ENCODE results near the gene LIPA.
"Not testable (repeated sequence)": the region's sequence is repeated elsewhere in the genome, so short reads cannot be mapped to it uniquely, and the experiment has no call there.

The LIPA gene

GRCh38 chr10:89251409-89252224 is at the start of gene LIPA:
TSS of gene LIPA (minus strand) at chr10:89251775. CDS start at chr10:89247648, 4,127 bp downstream.
- H3K9ac ChIP-seq (ENCODE audit: low read length), result peak within 1 kb of the TSS; percentile 18
- H3K36me3 ChIP-seq (ENCODE audit: control insufficient read depth, low read depth, low read length), result no peaks in the 10 kb centered on the region
- H3K4me1 ChIP-seq (ENCODE audit: control insufficient read depth, low read depth, low read length), result no peaks in the 10 kb centered on the region
- peaks cover 7% of the 10 kb centered on the region for H3K27me3 ChIP-seq (ENCODE audit: control insufficient read depth, insufficient read depth, low read length)
- peak within 1 kb of the TSS; percentile 72 for H3K4me3 ChIP-seq (ENCODE audit: low read length)
- no peaks in the 10 kb centered on the region for H3K9me3 ChIP-seq (ENCODE audit: control insufficient read depth, low read depth, low read length)
- no peak within 1 kb of the TSS for H3K27ac ChIP-seq (ENCODE audit: low read length)

- H3K9ac ChIP-seq (ENCODE audit: low read length), result no peak overlapping the region
- H3K36me3 ChIP-seq (ENCODE audit: control insufficient read depth, low read depth, low read length), result no peaks in the 10 kb centered on the region
- peaks cover 10% of the 10 kb centered on the region for H3K4me1 ChIP-seq (ENCODE audit: control insufficient read depth, low read depth, low read length)
- no peaks in the 10 kb centered on the region for H3K27me3 ChIP-seq (ENCODE audit: control insufficient read depth, insufficient read depth, low read length)
- H3K9me3 ChIP-seq (ENCODE audit: control insufficient read depth, low read depth, low read length), result no peaks in the 10 kb centered on the region
- H3K27ac ChIP-seq (ENCODE audit: low read length), result no peak overlapping the region
- no peak overlapping the region for H3K4me3 ChIP-seq (ENCODE audit: low read length)
Measured at GRCh38 chr10:89301232-89301631, 49.7 kb upstream of the LIPA start.

DNA sequence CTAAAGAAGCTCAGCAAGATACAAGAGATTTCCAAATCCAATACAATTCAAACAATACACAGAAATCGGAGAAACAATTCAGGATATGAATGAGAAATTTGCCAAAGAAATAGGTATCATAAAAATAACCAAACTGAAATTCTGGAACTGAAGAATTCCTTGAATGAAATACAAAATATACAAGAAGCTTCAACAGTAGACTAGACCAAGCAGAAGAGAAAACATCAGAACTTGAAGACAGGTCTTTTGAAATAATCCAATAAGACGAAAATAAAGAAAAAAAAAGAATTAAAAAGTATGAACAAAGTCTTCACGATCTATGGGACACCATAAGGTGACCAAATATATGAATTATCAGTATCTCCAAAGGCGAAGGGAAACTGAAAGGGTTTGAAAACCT is 47.5 kb upstream of the LIPA start:
- H3K9me3 ChIP-seq (ENCODE audit: control insufficient read depth, low read depth, low read length), result no peaks in the 10 kb centered on the region
- no peak overlapping the region for H3K4me3 ChIP-seq (ENCODE audit: low read length)
- peaks cover 10% of the 10 kb centered on the region for H3K4me1 ChIP-seq (ENCODE audit: control insufficient read depth, low read depth, low read length)
- H3K9ac ChIP-seq (ENCODE audit: low read length), result no peak overlapping the region
- no peak overlapping the region for H3K27ac ChIP-seq (ENCODE audit: low read length)
- no peaks in the 10 kb centered on the region for H3K27me3 ChIP-seq (ENCODE audit: control insufficient read depth, insufficient read depth, low read length)
- H3K36me3 ChIP-seq (ENCODE audit: control insufficient read depth, low read depth, low read length), result no peaks in the 10 kb centered on the region

- Histone ChIP-seq H3K27ac (ENCODE audit: low read length) (no peak overlapping the region), H3K4me1 (ENCODE audit: control insufficient read depth, low read depth, low read length) (peaks cover 10% of the 10 kb centered on the region), H3K36me3 (ENCODE audit: control insufficient read depth, low read depth, low read length) (no peaks in the 10 kb centered on the region), H3K9me3 (ENCODE audit: control insufficient read depth, low read depth, low read length) (no peaks in the 10 kb centered on the region), H3K9ac (ENCODE audit: low read length) (no peak overlapping the region), H3K27me3 (ENCODE audit: control insufficient read depth, insufficient read depth, low read length) (no peaks in the 10 kb centered on the region), H3K4me3 (ENCODE audit: low read length) (no peak overlapping the region)
Measured at GRCh38 chr10:89297791-89298190, 46.2 kb upstream of the LIPA start.

- Histone ChIP-seq H3K9ac (ENCODE audit: low read length) (no peak overlapping the region), H3K9me3 (ENCODE audit: control insufficient read depth, low read depth, low read length) (no peaks in the 10 kb centered on the region), H3K27ac (ENCODE audit: low read length) (no peak overlapping the region), H3K4me3 (ENCODE audit: low read length) (no peak overlapping the region), H3K27me3 (ENCODE audit: control insufficient read depth, insufficient read depth, low read length) (no peaks in the 10 kb centered on the region), H3K4me1 (ENCODE audit: control insufficient read depth, low read depth, low read length) (peaks cover 10% of the 10 kb centered on the region), H3K36me3 (ENCODE audit: control insufficient read depth, low read depth, low read length) (no peaks in the 10 kb centered on the region)
Measured at GRCh38 chr10:89297356-89297755, 45.8 kb upstream of the LIPA start.

GRCh38 chr10:89296220-89296648 is 44.7 kb upstream of the LIPA start:
- no peaks in the 10 kb centered on the region for H3K36me3 ChIP-seq (ENCODE audit: control insufficient read depth, low read depth, low read length)
- H3K9me3 ChIP-seq (ENCODE audit: control insufficient read depth, low read depth, low read length), result no peaks in the 10 kb centered on the region
- H3K4me3 ChIP-seq (ENCODE audit: low read length), result no peak overlapping the region
- peaks cover 1% of the 10 kb centered on the region for H3K4me1 ChIP-seq (ENCODE audit: control insufficient read depth, low read depth, low read length)
- no peak overlapping the region for H3K27ac ChIP-seq (ENCODE audit: low read length)
- H3K9ac ChIP-seq (ENCODE audit: low read length), result no peak overlapping the region
- H3K27me3 ChIP-seq (ENCODE audit: control insufficient read depth, insufficient read depth, low read length), result no peaks in the 10 kb centered on the region

- H3K36me3 ChIP-seq (ENCODE audit: control insufficient read depth, low read depth, low read length), result no peaks in the 10 kb centered on the region
- no peak overlapping the region for H3K9ac ChIP-seq (ENCODE audit: low read length)
- H3K27me3 ChIP-seq (ENCODE audit: control insufficient read depth, insufficient read depth, low read length), result no peaks in the 10 kb centered on the region
- H3K9me3 ChIP-seq (ENCODE audit: control insufficient read depth, low read depth, low read length), result no peaks in the 10 kb centered on the region
- H3K4me1 ChIP-seq (ENCODE audit: control insufficient read depth, low read depth, low read length), result no peaks in the 10 kb centered on the region
- H3K4me3 ChIP-seq (ENCODE audit: low read length), result no peak overlapping the region
- H3K27ac ChIP-seq (ENCODE audit: low read length), result no peak overlapping the region
Measured at GRCh38 chr10:89295597-89295996, 44.0 kb upstream of the LIPA start.

- no peak overlapping the region for H3K9ac ChIP-seq (ENCODE audit: low read length)
- H3K4me3 ChIP-seq (ENCODE audit: low read length), result no peak overlapping the region
- no peaks in the 10 kb centered on the region for H3K4me1 ChIP-seq (ENCODE audit: control insufficient read depth, low read depth, low read length)
- H3K36me3 ChIP-seq (ENCODE audit: control insufficient read depth, low read depth, low read length), result no peaks in the 10 kb centered on the region
- H3K27me3 ChIP-seq (ENCODE audit: control insufficient read depth, insufficient read depth, low read length), result no peaks in the 10 kb centered on the region
- no peaks in the 10 kb centered on the region for H3K9me3 ChIP-seq (ENCODE audit: control insufficient read depth, low read depth, low read length)
- H3K27ac ChIP-seq (ENCODE audit: low read length), result no peak overlapping the region
Measured at GRCh38 chr10:89294721-89295239, 43.2 kb upstream of the LIPA start.

DNA sequence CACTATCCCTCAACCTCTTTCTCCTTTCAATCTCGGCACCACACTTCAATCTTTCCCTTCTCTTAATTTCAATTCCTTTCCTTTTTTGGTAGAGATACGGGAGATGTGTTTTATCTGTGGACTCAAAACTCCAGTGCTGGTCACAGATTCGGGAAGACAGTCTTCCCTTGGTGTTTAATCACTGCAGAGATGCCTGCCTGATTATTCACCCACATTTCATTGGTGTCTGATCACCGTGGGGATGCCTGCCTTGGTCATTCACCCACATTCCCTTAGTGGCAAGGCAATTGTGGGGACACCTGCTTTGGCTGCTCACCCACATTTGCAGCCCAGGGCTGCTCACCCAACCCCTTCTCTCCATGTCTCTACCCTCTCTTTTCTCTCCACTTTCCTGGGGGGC is 33.7 kb upstream of the LIPA start:
- not testable (repeated sequence) for H3K27me3 ChIP-seq (ENCODE audit: control insufficient read depth, insufficient read depth, low read length); H3K9me3 ChIP-seq (ENCODE audit: control insufficient read depth, low read depth, low read length); H3K27ac ChIP-seq (ENCODE audit: low read length); H3K9ac ChIP-seq (ENCODE audit: low read length); H3K4me3 ChIP-seq (ENCODE audit: low read length); H3K36me3 ChIP-seq (ENCODE audit: control insufficient read depth, low read depth, low read length)
- H3K4me1 ChIP-seq (ENCODE audit: control insufficient read depth, low read depth, low read length), result peaks cover 23% of the 10 kb centered on the region

GRCh38 chr10:89284711-89285110 is 33.1 kb upstream of the LIPA start:
- H3K27me3 ChIP-seq (ENCODE audit: control insufficient read depth, insufficient read depth, low read length); H3K4me3 ChIP-seq (ENCODE audit: low read length); H3K9ac ChIP-seq (ENCODE audit: low read length); H3K9me3 ChIP-seq (ENCODE audit: control insufficient read depth, low read depth, low read length); H3K27ac ChIP-seq (ENCODE audit: low read length); H3K36me3 ChIP-seq (ENCODE audit: control insufficient read depth, low read depth, low read length): not testable (repeated sequence)
- H3K4me1 ChIP-seq (ENCODE audit: control insufficient read depth, low read depth, low read length), result peaks cover 24% of the 10 kb centered on the region

- Histone ChIP-seq H3K9me3 (ENCODE audit: control insufficient read depth, low read depth, low read length) (no peaks in the 10 kb centered on the region), H3K9ac (ENCODE audit: low read length) (no peak overlapping the region), H3K4me3 (ENCODE audit: low read length) (no peak overlapping the region), H3K27me3 (ENCODE audit: control insufficient read depth, insufficient read depth, low read length) (no peaks in the 10 kb centered on the region), H3K27ac (ENCODE audit: low read length) (no peak overlapping the region), H3K4me1 (ENCODE audit: control insufficient read depth, low read depth, low read length) (peaks cover 24% of the 10 kb centered on the region), H3K36me3 (ENCODE audit: control insufficient read depth, low read depth, low read length) (no peaks in the 10 kb centered on the region)
Measured at GRCh38 chr10:89283936-89284475, 32.4 kb upstream of the LIPA start.

Data from iPS-18a (cell line).